Measurements from ENCODE around the gene C1orf53. TPM values are rescaled to one million over a fixed set of nuclear protein-coding genes. Genes with fewer than 3 reads are reported as not detected.

The C1orf53 gene
- polyA plus RNA-seq, 3 donors: 1.5 to 8.3 (median 5.6) TPM

GRCh38 chr1:197915862-197916499 is 13.6 kb downstream of the C1orf53 start:
- H2AFZ ChIP-seq (ENCODE audit: insufficient read depth, low read depth, low read length, poor library complexity, severe bottlenecking): no peak overlapping the region
- peaks cover 18 to 27% of the 10 kb centered on the region in 2 donors for H3K36me3 Mint-ChIP-seq
- TF ChIP-seq, protein P1, sequence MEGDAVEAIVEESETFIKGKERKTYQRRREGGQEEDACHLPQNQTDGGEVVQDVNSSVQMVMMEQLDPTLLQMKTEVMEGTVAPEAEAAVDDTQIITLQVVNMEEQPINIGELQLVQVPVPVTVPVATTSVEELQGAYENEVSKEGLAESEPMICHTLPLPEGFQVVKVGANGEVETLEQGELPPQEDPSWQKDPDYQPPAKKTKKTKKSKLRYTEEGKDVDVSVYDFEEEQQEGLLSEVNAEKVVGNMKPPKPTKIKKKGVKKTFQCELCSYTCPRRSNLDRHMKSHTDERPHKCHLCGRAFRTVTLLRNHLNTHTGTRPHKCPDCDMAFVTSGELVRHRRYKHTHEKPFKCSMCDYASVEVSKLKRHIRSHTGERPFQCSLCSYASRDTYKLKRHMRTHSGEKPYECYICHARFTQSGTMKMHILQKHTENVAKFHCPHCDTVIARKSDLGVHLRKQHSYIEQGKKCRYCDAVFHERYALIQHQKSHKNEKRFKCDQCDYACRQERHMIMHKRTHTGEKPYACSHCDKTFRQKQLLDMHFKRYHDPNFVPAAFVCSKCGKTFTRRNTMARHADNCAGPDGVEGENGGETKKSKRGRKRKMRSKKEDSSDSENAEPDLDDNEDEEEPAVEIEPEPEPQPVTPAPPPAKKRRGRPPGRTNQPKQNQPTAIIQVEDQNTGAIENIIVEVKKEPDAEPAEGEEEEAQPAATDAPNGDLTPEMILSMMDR (IDR thresholded peaks at IDR 0.05): peak; percentile 23
- H3K4me1 ChIP-seq (ENCODE audit: control insufficient read depth in 1 of 2, insufficient read depth in 2 of 2, low read length in 2 of 2): peaks cover 78 to 80% of the 10 kb centered on the region in 2 donors
- peak overlapping the region in 1 of 7 donors; percentile 50 for H3K27ac Mint-ChIP-seq
- DNase-seq: peak in 1 of 3 donors; percentile 23
- H4K20me1 ChIP-seq (ENCODE audit: insufficient read depth, low read length): no peaks in the 10 kb centered on the region
- H3K4me3 ChIP-seq (replicated peaks in 1 of 3; ENCODE audit: low read depth in 2 of 3, low read length in 3 of 3): peak overlapping the region in 1 of 3 experiments; percentile 38
- no peaks in the 10 kb centered on the region for H3K36me3 ChIP-seq (replicated peaks in 1 of 2; ENCODE audit: control insufficient read depth in 1 of 2, insufficient read depth in 2 of 2, low read length in 2 of 2)
- no peaks in the 10 kb centered on the region for H3K79me2 ChIP-seq (ENCODE audit: insufficient read depth, low read length)
- peaks cover 0 to 49% (median 34%) of the 10 kb centered on the region in 7 donors for H3K9me3 Mint-ChIP-seq
- H3K9ac ChIP-seq (ENCODE audit: insufficient read depth, low read length, poor library complexity, severe bottlenecking): no peak overlapping the region
- H3K27me3 Mint-ChIP-seq (ENCODE audit: low read depth in 3 of 3): peaks cover 99 to 100% (median 100%) of the 10 kb centered on the region in 3 donors
- peaks cover 89% of the 10 kb centered on the region for H3K4me1 Mint-ChIP-seq
- no peak overlapping the region for H3K27ac ChIP-seq (ENCODE audit: low read depth in 1 of 2, low read length in 2 of 2)
- H3K4me2 ChIP-seq (replicated peaks; ENCODE audit: extremely low read depth, low read length, poor library complexity, severe bottlenecking): peak overlapping the region; percentile 61
- H3K4me3 Mint-ChIP-seq: peak overlapping the region; percentile 49 to 97
- intact Hi-C loops (cut with micrococcal nuclease): loop anchor here in 1 of 2 donors (10.0 kb wide), 1 partner anchor 301 kb away; no protein-coding TSS in a partner anchor
- H3K27me3 ChIP-seq (ENCODE audit: control insufficient read depth in 2 of 2, insufficient read depth in 2 of 2, low read length in 2 of 2): peaks cover 97 to 100% of the 10 kb centered on the region in 2 donors
- 2% methylated on average over 31 of the region's 42 CpGs for WGBS (ENCODE audit: insufficient coverage)
- H3K9me3 ChIP-seq (replicated peaks in 1 of 2; ENCODE audit: control insufficient read depth in 1 of 2, insufficient read depth in 1 of 2, low read length in 2 of 2): peaks cover 0 to 71% of the 10 kb centered on the region in 2 donors

DNA sequence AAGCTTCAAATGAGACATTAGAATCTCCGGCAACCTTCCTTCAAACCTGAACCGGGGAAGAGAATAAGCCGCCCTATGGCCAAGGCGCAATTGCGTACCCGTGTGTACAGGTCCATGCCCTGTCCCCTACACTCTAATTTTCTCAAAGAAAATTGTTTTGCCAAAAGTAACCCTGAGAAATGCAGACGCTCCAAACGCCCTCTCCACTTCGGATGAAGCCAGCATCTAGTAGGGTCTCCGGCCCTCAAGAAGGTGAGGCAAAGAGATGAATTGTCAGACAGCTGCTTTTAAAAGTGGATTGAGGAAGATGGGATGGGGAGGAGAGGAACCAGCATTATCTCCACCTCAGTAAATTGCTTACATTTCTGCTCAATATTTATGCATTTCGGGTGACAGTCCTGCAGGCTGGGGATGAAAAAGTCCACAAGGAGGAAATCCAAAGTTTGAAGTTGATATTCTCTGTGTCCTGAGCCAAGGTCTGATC is 14.1 kb downstream of the C1orf53 start:
- Mint-ChIP-seq H3K4me3 (peak overlapping the region; percentile 49 to 97), H3K36me3 (peaks cover 22 to 30% of the 10 kb centered on the region in 2 donors), H3K27ac (no peak overlapping the region), H3K9me3 (peaks cover 0 to 49% (median 40%) of the 10 kb centered on the region in 7 donors), H3K27me3 (ENCODE audit: low read depth in 3 of 3) (peaks cover 99 to 100% (median 100%) of the 10 kb centered on the region in 3 donors), H3K4me1 (peaks cover 89% of the 10 kb centered on the region)
- intact Hi-C loops (cut with micrococcal nuclease): loop anchor here in 1 of 2 donors (10.0 kb wide), 1 partner anchor 302 kb away; no protein-coding TSS in a partner anchor
- Histone ChIP-seq H3K79me2 (ENCODE audit: insufficient read depth, low read length) (no peaks in the 10 kb centered on the region), H3K9ac (ENCODE audit: insufficient read depth, low read length, poor library complexity, severe bottlenecking) (no peak overlapping the region), H3K36me3 (replicated peaks in 1 of 2; ENCODE audit: control insufficient read depth in 1 of 2, insufficient read depth in 2 of 2, low read length in 2 of 2) (no peaks in the 10 kb centered on the region), H3K4me1 (ENCODE audit: control insufficient read depth in 1 of 2, insufficient read depth in 2 of 2, low read length in 2 of 2) (peaks cover 72 to 80% of the 10 kb centered on the region in 2 donors), H3K4me2 (replicated peaks; ENCODE audit: extremely low read depth, low read length, poor library complexity, severe bottlenecking) (peak overlapping the region; percentile 61), H3K27ac (ENCODE audit: low read depth in 1 of 2, low read length in 2 of 2) (no peak overlapping the region), H3K27me3 (ENCODE audit: control insufficient read depth in 2 of 2, insufficient read depth in 2 of 2, low read length in 2 of 2) (peaks cover 97 to 100% of the 10 kb centered on the region in 2 donors), H3K4me3 (replicated peaks in 1 of 3; ENCODE audit: low read depth in 2 of 3, low read length in 3 of 3) (peak overlapping the region in 1 of 3 experiments; percentile 38), H4K20me1 (ENCODE audit: insufficient read depth, low read length) (no peaks in the 10 kb centered on the region), H2AFZ (ENCODE audit: insufficient read depth, low read depth, low read length, poor library complexity, severe bottlenecking) (no peak overlapping the region), H3K9me3 (replicated peaks in 1 of 2; ENCODE audit: control insufficient read depth in 1 of 2, insufficient read depth in 1 of 2, low read length in 2 of 2) (peaks cover 0 to 73% of the 10 kb centered on the region in 2 donors)
- 13% methylated on average over 11 of the region's 11 CpGs for WGBS (ENCODE audit: insufficient coverage)
- TF ChIP-seq, protein P1 (IDR thresholded peaks at IDR 0.05): no peak
- no peak for DNase-seq

All from CD14-positive monocyte (primary cell).